MG63 (cell line): ENCODE data around the gene CEP112. TPM values are rescaled to one million over a fixed set of nuclear protein-coding genes. Genes with fewer than 3 reads are reported as not detected.
A peak's percentile ranks its signal among the peaks of the same experiment; 100 is the strongest.
"Not testable (repeated sequence)": the region's sequence is repeated elsewhere in the genome, so short reads cannot be mapped to it uniquely, and the experiment has no call there.

Source experiments
- DNase-seq: peaks from one replicate; pipeline ENCODE4 v3.0.0-alpha.2; 2020
- H3K27me3 ChIP-seq: fragments of 250-450 bp; sonication (Bioruptor Pico); 2 replicates; pipeline ENCODE4 v1.5.1; 2020; ENCODE audit warnings: mild to moderate bottlenecking, moderate library complexity
- H3K36me3 ChIP-seq: fragments of 250-450 bp; sonication (Bioruptor Pico); 2 replicates; pipeline ENCODE4 v1.5.1; 2020; ENCODE audit warnings: mild to moderate bottlenecking, moderate library complexity
- H3K4me3 ChIP-seq: fragments of 250-450 bp; sonication (Bioruptor Pico); 2 replicates; pipeline ENCODE4 v1.5.1; 2020; ENCODE audit warnings: mild to moderate bottlenecking, moderate library complexity
- H3K9me3 ChIP-seq: fragments of 250-450 bp; sonication (Bioruptor Pico); 2 replicates; pipeline ENCODE4 v1.5.1; 2020; ENCODE audit warnings: mild to moderate bottlenecking, moderate library complexity
- total RNA-seq: library from RNA; depleted of rRNA; stranded (reverse); fragments of >200 nt; shearing (Covaris generic); gene quantifications from 2 replicates; pipeline ENCODE4 v1.2.3, GENCODE V29; 2014; ENCODE audit warnings: low replicate concordance

The CEP112 gene
- total RNA-seq, 1 experiment from 2014 or later, result 0.59 TPM

DNA sequence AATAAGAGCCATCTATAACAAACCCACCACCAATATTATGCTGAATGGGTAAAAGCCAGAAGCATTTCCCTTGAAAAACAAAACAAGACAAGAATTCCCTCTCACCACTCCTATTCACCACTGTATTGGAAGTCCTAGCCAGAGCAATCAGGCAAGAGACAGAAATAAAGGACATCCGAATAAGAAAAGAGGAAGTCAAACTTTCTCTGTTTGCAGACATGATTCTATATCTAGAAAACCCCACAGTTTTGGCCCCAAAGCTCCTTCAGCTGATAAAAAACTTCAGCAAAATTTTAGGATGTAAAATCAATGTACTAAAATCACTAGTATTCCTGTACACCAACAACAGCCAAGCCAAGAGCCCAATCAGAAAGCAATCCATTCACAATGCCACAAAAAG, 358.7 kb downstream of the CEP112 start:
- Histone ChIP-seq H3K36me3 (no peaks in the 10 kb centered on the region), H3K4me3 (no peak overlapping the region), H3K27me3 (no peaks in the 10 kb centered on the region), H3K9me3 (peaks cover 32% of the 10 kb centered on the region)
- DNase-seq, result no peak

DNA sequence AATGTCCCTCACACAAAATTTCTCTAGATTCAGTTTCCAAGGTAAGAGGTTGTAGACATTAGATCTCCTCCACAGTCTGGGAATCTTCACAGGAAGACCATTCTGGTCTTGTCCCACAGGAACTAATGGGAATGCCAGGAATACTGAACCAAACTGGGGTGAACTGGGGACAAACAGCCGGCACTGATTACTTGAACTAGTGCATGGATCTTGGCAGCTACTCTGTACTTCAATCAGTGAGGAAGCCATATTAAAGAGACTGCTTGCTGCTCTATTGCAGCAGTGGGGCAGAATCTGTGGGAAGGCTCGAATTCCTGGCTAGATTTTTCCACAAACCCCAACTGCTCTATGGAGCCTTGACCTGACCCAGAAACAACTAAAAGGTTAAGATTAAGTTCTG, 361.6 kb downstream of the CEP112 start:
- no peak for DNase-seq
- Histone ChIP-seq H3K9me3 (peaks cover 23% of the 10 kb centered on the region), H3K27me3 (no peaks in the 10 kb centered on the region), H3K4me3 (no peak overlapping the region), H3K36me3 (no peaks in the 10 kb centered on the region)

DNA sequence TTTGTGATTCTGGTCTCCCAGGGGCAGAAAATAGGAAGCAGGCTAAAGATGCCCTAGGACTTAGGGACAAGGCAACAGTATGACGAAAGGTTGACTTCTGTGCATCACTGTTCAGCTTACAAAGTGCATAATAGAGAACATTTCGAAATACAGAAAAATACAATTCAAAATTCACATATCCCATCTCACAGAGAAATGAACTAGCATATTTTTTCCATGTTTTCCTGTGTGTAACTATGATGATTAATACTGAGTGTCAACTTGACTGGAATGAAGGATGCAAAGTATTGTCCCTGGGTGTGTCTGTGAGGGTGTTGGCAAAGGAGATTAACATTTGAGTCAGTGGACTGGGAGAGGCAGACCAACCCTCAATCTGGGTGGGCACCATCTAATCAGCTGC, 365.4 kb downstream of the CEP112 start:
- DNase-seq, result peak; percentile 3
- not testable (repeated sequence) for H3K9me3 ChIP-seq, H3K27me3 ChIP-seq, H3K4me3 ChIP-seq, H3K36me3 ChIP-seq

DNA sequence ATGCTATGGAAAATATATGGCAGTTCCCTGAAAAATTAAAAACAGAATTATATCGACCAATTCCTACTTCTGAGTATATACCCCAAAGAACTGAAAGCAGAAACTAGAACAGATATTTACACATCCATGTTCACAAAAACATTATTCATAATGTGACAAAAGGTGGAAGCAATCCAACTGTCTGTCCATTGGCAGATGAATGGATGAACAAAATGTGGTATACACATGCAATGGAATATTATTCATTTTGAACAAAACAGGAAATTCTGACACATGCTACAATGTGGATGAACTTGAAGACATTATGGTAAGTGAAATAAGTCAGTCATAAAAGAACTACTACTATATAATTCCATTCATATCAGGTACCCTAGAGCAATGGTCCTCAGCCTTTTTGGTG, 367.0 kb downstream of the CEP112 start:
- Histone ChIP-seq H3K9me3 (peaks cover 6% of the 10 kb centered on the region), H3K4me3 (no peak overlapping the region), H3K36me3 (no peaks in the 10 kb centered on the region; the same call in 1 of the 2 replicates), H3K27me3 (no peaks in the 10 kb centered on the region)
- no peak for DNase-seq

DNA sequence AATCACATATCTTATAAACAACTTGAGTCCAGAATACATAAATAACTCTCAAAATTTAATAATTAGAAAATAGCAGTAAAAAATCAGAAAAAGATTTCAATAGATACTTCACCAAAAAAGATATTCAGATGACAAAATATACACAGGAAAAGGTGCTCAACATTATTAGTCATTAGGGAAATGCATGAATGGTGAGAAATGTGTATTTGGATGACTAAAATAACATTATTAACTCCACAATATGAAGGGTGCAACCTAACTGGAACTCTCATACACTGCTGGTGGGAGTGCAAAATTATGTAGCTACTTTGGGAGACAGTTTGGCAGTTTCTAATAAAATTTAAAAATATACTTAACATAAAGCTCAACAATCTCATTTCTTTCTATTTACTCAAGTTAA, 368.2 kb downstream of the CEP112 start:
- no peak for DNase-seq
- H3K27me3 ChIP-seq, result no peaks in the 10 kb centered on the region
- H3K36me3 ChIP-seq, result no peaks in the 10 kb centered on the region; the same call in 1 of the 2 replicates
- peaks cover 6% of the 10 kb centered on the region for H3K9me3 ChIP-seq
- no peak overlapping the region for H3K4me3 ChIP-seq

DNA sequence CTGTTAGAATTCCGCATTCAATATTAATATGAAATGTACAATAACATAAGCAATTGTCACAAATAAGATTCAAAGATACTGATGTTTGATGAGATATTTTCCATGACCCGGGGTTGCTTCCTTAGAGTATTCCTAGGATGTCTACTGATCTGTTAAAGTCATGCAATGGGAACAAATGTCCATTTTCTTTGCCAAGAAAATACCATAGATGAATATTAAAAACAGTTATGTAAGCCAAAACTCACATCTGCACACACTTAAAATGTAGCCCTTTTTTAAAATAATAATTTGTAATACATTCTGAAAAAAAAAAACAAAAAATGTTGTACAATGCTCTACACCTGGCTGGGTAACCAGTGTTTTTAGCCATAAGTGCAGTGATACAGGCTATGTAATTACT, 371.1 kb downstream of the CEP112 start:
- Histone ChIP-seq H3K27me3 (no peaks in the 10 kb centered on the region), H3K4me3 (no peak overlapping the region), H3K36me3 (no peaks in the 10 kb centered on the region; the same call in 1 of the 2 replicates), H3K9me3 (no peaks in the 10 kb centered on the region; the same call in 1 of the 2 replicates)
- no peak for DNase-seq

DNA sequence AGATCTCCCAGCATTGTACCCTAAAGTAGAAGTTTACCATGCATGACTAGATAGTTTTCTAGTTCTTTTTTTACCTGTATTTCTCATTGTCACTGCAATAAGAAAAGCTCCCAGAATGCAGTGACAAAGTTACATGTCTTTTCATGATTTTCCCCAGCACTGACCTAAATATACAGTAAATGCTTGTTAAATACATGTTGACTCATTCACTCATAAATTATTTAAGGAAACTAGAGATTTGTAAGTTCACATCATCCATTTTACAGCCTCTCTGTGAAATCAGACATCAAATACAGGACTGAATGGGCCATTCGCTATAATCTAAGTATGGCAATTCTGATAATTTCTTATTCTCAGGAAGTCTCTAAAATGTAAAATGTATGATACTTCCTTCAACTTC, 371.6 kb downstream of the CEP112 start:
- no peaks in the 10 kb centered on the region for H3K27me3 ChIP-seq
- no peak overlapping the region for H3K4me3 ChIP-seq
- H3K9me3 ChIP-seq, result no peaks in the 10 kb centered on the region; the same call in 1 of the 2 replicates
- no peaks in the 10 kb centered on the region; the same call in 1 of the 2 replicates for H3K36me3 ChIP-seq
- DNase-seq, result no peak

DNA sequence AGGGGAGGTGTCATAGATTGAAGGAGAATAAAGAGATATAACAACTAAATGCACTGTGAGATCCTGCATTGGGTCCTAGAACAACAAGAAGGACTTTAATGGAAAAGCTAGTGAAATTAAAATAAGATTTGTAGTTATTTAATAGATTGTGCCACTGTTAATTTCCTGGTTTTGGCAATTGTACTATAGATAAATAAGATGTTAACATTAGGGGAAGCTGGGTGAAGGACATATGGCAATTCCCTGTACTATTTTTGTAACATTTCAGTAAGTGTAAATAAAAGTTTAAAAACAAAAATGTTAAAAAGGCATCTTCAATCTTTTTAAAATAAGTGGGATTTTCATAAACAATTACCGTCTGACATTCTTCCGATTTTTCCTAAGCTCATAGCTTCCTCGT, 372.1 kb downstream of the CEP112 start:
- H3K9me3 ChIP-seq, result no peaks in the 10 kb centered on the region; the same call in 1 of the 2 replicates
- DNase-seq, result no peak
- H3K36me3 ChIP-seq, result no peaks in the 10 kb centered on the region; the same call in 1 of the 2 replicates
- no peaks in the 10 kb centered on the region for H3K27me3 ChIP-seq
- no peak overlapping the region for H3K4me3 ChIP-seq

DNA sequence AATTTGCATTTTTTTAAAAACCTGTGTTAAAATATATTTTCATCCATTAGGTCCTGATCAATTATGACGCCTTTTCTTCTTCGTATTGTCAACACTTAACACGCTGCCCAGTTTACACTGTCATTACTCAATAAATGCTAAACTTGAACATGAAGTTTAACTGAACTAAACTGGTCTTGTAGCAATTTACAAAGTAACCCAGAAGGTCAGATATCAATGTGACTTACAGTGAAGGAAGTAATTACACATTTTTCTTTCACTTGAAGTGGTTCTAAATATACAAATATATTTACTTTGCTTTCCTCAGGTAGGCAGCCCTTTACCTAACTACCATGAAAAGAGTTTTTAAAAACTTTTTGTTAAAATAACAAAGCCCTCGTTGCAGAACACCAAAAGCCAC, 374.0 kb downstream of the CEP112 start:
- Histone ChIP-seq H3K9me3 (no peaks in the 10 kb centered on the region; the same call in 1 of the 2 replicates), H3K4me3 (no peak overlapping the region), H3K36me3 (no peaks in the 10 kb centered on the region), H3K27me3 (no peaks in the 10 kb centered on the region)
- no peak for DNase-seq

DNA sequence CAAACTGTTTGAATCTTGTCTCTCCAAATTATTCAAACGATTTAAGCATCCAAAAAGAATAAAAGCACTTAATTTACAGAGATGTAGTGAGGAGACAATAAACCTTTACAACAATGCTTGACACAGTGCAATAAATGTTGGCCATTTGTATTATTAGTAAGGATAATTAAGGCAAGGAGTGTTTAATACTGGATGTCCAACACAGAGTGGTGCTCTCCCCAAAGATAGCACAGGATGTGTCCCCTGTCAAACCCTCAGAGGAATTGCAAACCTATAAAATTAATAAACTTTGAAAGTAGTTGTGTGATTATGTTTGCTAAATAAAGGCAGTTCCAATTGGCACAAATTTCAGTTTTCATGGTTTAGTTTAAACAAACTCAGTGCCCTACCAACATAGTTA, 377.5 kb downstream of the CEP112 start:
- no peaks in the 10 kb centered on the region for H3K27me3 ChIP-seq
- no peak overlapping the region for H3K4me3 ChIP-seq
- peaks cover 3% of the 10 kb centered on the region; the same call in 1 of the 2 replicates for H3K9me3 ChIP-seq
- DNase-seq, result no peak
- H3K36me3 ChIP-seq, result no peaks in the 10 kb centered on the region

DNA sequence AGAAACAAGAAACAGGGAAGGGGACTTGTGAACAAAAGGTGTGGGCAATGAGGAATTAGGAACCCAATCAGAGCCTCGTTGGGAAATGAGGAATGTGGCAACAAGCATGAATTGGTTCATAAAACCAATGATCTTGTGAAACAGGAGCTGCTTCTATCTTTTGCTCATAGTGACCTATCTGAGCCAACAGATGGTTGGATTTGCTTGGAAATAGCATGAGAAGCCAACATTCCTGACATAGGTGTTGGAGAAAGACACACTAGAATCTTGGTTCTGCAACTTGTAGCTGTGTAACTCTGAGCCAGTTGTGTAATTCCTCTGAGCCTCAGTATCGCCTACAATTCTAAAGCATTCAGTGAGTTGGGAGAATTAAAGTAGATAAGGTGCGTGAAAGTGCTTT, 378.6 kb downstream of the CEP112 start:
- peaks cover 3% of the 10 kb centered on the region; the same call in 1 of the 2 replicates for H3K9me3 ChIP-seq
- DNase-seq, result no peak
- H3K4me3 ChIP-seq, result no peak overlapping the region
- H3K27me3 ChIP-seq, result no peaks in the 10 kb centered on the region
- no peaks in the 10 kb centered on the region for H3K36me3 ChIP-seq

DNA sequence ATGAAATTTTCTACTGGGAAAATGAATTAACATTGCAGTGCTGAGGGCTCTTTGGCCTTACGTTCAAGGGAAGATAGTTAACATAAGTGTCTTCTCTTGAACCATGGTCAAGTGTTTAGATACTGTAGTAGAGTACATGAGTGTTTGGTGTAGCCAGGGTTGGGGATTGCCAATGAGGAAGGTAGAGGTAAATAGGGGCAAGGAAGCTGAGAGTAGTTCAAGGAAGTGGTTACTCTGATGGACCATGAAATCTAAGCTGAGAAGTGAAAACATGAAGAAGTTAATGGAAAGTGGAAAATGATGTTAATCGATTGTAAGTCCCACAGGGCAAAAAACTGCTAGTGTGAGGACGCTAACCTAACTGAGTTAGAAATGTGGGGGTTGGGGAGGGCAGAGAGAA, 380.9 kb downstream of the CEP112 start:
- Histone ChIP-seq H3K27me3 (no peaks in the 10 kb centered on the region), H3K4me3 (no peak overlapping the region), H3K9me3 (peaks cover 3% of the 10 kb centered on the region), H3K36me3 (no peaks in the 10 kb centered on the region)
- DNase-seq, result no peak

DNA sequence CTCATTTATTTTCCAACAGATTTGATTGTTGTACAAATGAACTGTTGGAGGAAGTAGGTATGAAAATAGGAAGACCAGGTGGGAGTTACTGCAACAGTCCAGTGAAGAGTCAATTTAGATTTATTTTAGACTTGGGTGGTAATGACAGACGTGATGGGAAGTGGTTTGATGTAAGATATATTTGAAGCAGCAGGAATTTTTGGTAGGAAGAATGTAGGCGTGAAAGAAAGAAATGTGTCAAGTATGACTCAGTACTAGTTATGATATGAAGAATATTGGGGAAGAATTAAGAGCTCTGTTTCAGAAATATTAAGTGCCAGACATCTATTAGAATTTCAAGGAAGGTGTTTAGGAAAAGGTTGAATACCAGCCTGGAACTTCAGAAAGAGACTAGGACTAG, 382.6 kb downstream of the CEP112 start:
- Histone ChIP-seq H3K27me3 (no peaks in the 10 kb centered on the region), H3K36me3 (no peaks in the 10 kb centered on the region), H3K9me3 (peaks cover 3% of the 10 kb centered on the region), H3K4me3 (no peak overlapping the region)
- no peak for DNase-seq

DNA sequence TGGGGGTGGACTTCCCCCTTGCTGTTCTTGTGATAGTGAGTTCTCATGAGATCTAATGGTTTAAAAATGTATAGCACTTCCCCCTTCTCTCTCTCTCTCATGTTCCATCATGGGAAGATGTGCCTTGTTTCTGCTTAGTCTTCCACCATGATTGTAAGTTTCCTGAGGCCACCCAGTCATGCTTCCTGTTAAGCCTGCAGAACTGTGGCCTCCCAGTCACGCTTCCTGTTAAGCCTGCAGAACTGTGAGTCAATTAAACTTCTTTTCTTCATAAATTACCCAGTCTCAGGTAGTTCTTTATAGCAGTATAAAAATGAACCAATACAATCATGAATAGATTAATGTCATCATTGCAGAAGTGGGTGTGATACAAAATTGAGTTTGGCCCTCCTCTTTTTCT, 383.4 kb downstream of the CEP112 start:
- not testable (repeated sequence) for H3K9me3 ChIP-seq, H3K27me3 ChIP-seq, DNase-seq, H3K4me3 ChIP-seq, H3K36me3 ChIP-seq

DNA sequence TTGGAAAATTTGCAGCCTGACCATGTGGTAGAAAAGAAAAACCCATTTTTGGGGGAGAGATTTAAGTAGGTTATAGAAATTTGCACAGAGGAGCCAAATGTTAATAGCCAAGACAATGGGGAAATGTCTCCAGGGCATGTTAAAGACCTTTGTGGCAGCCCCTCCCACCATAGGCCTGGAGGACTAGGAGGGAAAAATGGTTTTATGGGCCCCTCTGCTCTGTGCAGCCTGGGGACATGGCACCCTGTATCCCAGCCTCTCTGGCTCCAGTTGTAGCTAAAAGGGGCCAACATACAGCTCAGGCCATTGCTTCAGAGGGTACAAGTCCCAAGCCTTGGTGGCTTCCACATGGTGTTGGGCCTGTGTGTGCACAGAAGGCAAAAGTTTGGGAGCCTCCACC, 384.6 kb downstream of the CEP112 start:
- H3K36me3 ChIP-seq, result no peaks in the 10 kb centered on the region
- no peak for DNase-seq
- no peak overlapping the region for H3K4me3 ChIP-seq
- no peaks in the 10 kb centered on the region for H3K27me3 ChIP-seq
- peaks cover 9% of the 10 kb centered on the region for H3K9me3 ChIP-seq

DNA sequence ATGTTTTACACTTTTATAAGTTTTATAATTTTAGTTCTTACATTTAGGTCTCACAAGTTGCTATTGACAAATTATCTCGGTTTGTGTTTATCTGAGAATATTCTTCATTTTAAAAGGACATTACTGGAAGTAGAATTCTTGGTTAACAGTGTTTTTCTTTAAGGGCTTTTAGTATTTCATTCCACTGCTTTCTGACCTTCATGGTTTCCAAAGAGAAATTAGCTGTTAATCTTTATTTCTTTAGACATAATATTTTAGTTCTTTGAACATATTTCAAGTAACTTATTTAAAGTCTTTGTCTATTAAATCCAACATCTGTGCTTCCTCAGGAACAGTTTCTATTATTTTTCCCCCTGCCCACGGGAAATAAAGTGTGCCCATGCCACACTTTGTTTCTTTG, 390.4 kb downstream of the CEP112 start:
- Histone ChIP-seq H3K9me3 (peaks cover 26% of the 10 kb centered on the region), H3K27me3 (no peaks in the 10 kb centered on the region), H3K36me3 (no peaks in the 10 kb centered on the region), H3K4me3 (no peak overlapping the region)
- no peak for DNase-seq

DNA sequence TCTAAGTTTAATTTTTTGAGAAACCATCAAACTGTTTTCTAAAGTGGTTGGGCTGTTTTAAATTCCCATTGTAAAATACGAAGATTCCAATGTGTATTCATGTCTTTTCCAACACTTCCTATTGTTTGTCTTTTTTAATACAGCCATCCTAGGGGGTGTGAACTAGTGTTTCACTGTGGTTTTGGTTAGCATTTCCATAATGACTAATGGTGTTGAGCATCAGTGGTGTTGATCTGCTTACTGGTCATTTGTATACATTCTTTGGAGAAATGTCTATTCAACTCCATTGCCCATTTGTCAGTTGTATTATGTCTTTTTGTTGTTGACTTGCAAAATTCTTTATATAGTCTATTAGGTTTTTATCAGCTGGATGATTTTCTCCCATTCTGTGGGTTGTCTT, 391.3 kb downstream of the CEP112 start:
- H3K27me3 ChIP-seq, result no peaks in the 10 kb centered on the region
- H3K9me3 ChIP-seq, result peaks cover 26% of the 10 kb centered on the region
- no peaks in the 10 kb centered on the region for H3K36me3 ChIP-seq
- no peak for DNase-seq
- H3K4me3 ChIP-seq, result no peak overlapping the region

DNA sequence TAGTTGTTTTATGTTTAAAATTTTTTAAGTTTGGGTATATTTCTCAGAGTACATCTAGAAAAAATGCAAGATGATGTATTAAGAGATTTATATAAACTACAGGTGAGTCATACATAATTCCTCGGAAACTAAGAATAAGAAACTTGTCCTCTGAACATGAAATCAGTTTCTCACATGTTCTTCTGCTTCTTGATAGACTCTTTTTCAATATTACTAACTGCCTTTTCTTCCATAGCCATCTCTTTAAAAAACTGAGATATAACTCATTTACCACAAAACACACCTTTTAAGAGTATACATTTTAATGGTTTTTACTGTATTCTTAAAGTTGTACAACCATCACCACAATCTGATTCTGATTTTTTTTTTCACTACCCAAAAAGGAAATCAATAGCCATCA, 392.1 kb downstream of the CEP112 start:
- no peaks in the 10 kb centered on the region for H3K27me3 ChIP-seq
- no peak for DNase-seq

DNA sequence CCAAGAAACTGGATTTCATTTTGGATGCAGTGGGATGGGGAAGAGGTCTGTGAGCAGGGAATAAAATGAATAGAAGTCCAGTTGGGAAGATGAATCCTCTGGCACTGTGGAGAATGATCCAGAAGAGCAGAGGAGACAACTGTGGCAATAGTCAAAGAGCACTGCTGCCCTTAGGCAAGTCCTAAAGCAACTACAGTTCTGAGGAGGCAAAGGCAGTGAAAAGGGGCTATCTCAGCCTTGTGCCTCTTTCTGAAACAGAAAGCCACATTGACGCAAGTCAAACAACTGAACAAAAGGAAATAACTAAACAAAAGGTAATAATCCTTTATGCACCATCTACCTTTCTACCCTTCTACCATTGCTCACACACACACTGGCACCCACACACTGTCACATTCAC, 392.5 kb downstream of the CEP112 start:
- Histone ChIP-seq H3K9me3 (peaks cover 26% of the 10 kb centered on the region), H3K4me3 (no peak overlapping the region), H3K27me3 (no peaks in the 10 kb centered on the region), H3K36me3 (no peaks in the 10 kb centered on the region)
- DNase-seq, result no peak

More for the DNA sequence above, 392.1 kb downstream of the CEP112 start:
- H3K9me3 ChIP-seq, result peaks cover 26% of the 10 kb centered on the region
- H3K4me3 ChIP-seq, result no peak overlapping the region
- H3K36me3 ChIP-seq, result no peaks in the 10 kb centered on the region
